ENCODE results near the gene LYZL4.

DNA sequence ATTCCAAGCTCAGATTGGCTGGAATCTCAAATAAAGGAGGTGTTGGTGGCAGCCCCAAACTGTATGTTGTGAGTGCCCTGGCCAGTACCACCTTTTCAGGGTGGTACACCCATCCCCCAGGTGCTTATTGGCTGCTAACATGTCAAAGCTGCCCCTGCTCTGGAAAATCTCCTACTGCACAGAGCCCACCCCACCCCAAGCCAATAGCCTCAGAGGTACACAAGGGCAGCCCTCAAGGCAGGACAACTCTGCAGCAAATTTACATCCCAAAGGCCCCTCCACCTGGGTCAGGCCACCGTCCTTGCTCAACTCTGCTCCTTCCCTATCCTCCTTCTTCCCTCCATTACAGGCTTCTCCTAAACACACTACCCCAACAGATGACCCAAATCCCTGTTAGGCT, 37.1 kb upstream of the LYZL4 start:
- TF ChIP-seq RAD21 (IDR thresholded peaks at IDR 0.05; ENCODE audit: low read length) (no peak), CTCF (conservative IDR thresholded peaks at IDR 0.05; ENCODE audit: low read depth, low read length) (no peak), POLR2A (IDR thresholded peaks at IDR 0.05; ENCODE audit: low read depth, low read length) (no peak), ELK1 (IDR thresholded peaks at IDR 0.05; ENCODE audit: borderline replicate concordance, low read depth, low read length) (no peak), NFE2L2 (IDR thresholded peaks at IDR 0.05; ENCODE audit: low read depth, low read length) (no peak), CEBPB (IDR thresholded peaks at IDR 0.05; ENCODE audit: low read depth, low read length) (no peak), RFX5 (IDR thresholded peaks at IDR 0.05; ENCODE audit: low read depth, low read length) (no peak), SMC3 (IDR thresholded peaks at IDR 0.05; ENCODE audit: low read depth, low read length) (no peak), MXI1 (IDR thresholded peaks at IDR 0.05; ENCODE audit: borderline replicate concordance, low read depth, low read length) (no peak), FOS (IDR thresholded peaks at IDR 0.05; ENCODE audit: low read depth, low read length) (no peak), RCOR1 (IDR thresholded peaks at IDR 0.05; ENCODE audit: insufficient replicate concordance, low read length) (no peak), MAFK (IDR thresholded peaks at IDR 0.05; ENCODE audit: low read depth, low read length) (no peak)

All from IMR-90 (cell line).